Measurements from ENCODE around the gene FAM222A. TPM values are rescaled to one million over a fixed set of nuclear protein-coding genes. Genes with fewer than 3 reads are reported as not detected.
A peak's percentile ranks its signal among the peaks of the same experiment; 100 is the strongest.

The FAM222A gene
- total RNA-seq, 1 experiment from 2014 or later = 3.7 TPM

DNA sequence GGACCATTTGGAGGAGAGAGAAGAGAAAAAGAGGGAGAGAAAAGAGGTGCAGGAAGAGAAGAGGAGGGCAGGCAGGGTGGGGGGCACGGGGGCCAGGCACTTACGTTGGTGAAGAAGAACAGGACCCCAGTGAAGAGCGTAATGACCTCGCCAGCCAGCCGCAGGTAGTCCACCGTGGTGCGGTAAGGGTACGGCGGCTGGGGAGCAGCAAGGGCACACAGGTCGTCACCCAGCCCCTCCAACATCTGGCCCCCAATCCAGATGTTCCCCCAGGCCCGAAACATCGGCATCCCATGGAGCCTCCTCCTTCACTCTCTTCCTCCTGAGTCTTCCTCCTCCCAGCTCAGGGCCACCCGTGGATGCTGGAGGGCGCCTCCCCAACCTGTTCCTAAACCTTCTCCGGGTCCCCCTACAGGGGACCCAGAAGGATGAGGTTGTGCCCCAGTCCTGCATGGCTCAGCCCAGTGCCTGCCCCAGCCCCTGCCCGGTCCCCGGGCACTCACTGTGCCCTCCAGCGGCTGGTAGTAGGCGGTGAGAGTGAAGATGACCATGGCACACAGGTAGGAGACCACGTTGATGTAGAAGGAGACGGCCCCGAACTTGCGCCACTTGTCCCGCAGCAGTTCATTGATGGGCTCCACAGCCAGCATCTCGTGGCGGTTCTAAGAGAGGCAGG is 80.3 kb downstream of the FAM222A start:
- no peak overlapping the region for H3K27ac ChIP-seq (ENCODE audit: low read depth, low read length)
- no peak overlapping the region for H3K4me2 ChIP-seq (ENCODE audit: low read length)
- intact Hi-C loops (cut with micrococcal nuclease) = no loop called here
- H3K4me1 ChIP-seq (ENCODE audit: control insufficient read depth in 1 of 2, insufficient read depth in 2 of 2, low read length in 2 of 2) = peaks cover 0 to 10% of the 10 kb centered on the region in 2 experiments; a peak in 2 of 4 replicates
- no TSS peak for BruUV-seq (replicated peaks)
- no peak overlapping the region for H3K4me3 ChIP-seq (replicated peaks in 1 of 2; ENCODE audit: low read depth in 1 of 2, low read length in 2 of 2)
- no peaks in the 10 kb centered on the region for H3K9me2 ChIP-seq (ENCODE audit: insufficient read depth)
- DNase-seq (ENCODE audit: low read depth, low spot score) = no peak
- ChIA-PET CTCF (no interaction called here), POLR2A (no interaction called here), RAD21 (ENCODE audit: low non-redundant PET in 1 of 2, low total read pairs in 2 of 2, uncharacterized antibody in 2 of 2, unreplicated experiment in 2 of 2) (no interaction called here)
- H3K27me3 ChIP-seq (ENCODE audit: insufficient read depth, low read length) = no peaks in the 10 kb centered on the region
- no peak overlapping the region for H2AFZ ChIP-seq (ENCODE audit: low read depth, low read length, poor library complexity, severe bottlenecking)
- no peaks in the 10 kb centered on the region for H4K20me1 ChIP-seq (ENCODE audit: insufficient read depth)
- ATAC-seq = no peak
- no peaks in the 10 kb centered on the region for H3K36me3 ChIP-seq (ENCODE audit: control insufficient read depth in 1 of 2, insufficient read depth in 2 of 2, low read length in 2 of 2)
- no peak overlapping the region for H3K9ac ChIP-seq (ENCODE audit: low read length)
- no peak for TF ChIP-seq EZH2 (IDR thresholded peaks at IDR 0.05)
- no peaks in the 10 kb centered on the region for H3K9me3 ChIP-seq (ENCODE audit: control insufficient read depth in 1 of 2, insufficient read depth in 1 of 2, low read depth in 1 of 2, low read length in 2 of 2)
- H3K79me2 ChIP-seq (ENCODE audit: insufficient read depth, low read length) = no peaks in the 10 kb centered on the region

DNA sequence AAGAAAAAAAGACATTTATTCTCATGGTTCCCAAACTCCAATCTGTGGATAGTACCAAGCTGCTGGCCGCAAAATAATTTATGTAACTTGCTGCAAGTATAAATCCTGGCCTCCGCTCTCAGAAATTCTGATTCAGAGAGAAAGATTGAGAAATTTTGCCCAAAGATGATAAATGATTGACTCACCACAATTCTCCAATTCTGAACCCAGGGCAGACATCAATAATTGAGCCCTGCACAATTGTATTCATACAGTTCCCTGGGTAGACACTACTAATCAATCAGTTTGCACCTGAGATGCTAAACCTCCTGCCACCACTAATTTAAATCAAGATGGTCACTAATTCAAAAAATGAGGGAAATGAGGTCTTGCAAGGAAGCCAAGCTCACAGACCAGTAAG is 81.4 kb downstream of the FAM222A start:
- H2AFZ ChIP-seq (ENCODE audit: low read depth, low read length, poor library complexity, severe bottlenecking) = peak overlapping the region; percentile 65
- RAD21 ChIA-PET (ENCODE audit: low non-redundant PET in 1 of 2, low total read pairs in 2 of 2, uncharacterized antibody in 2 of 2, unreplicated experiment in 2 of 2) = no interaction called here
- no peaks in the 10 kb centered on the region for H3K9me2 ChIP-seq (ENCODE audit: insufficient read depth)
- TF ChIP-seq FOSL1 (IDR thresholded peaks at IDR 0.05; ENCODE audit: low read depth) = peak; percentile 60
- no peak for TF ChIP-seq ZNF274 (IDR thresholded peaks at IDR 0.05; ENCODE audit: low read depth, low read length)
- TF ChIP-seq SIN3A (IDR thresholded peaks at IDR 0.05; ENCODE audit: low read depth) = no peak; the same call in 1 of the 2 replicates
- peak; percentile 48 for TF ChIP-seq SP1 (IDR thresholded peaks at IDR 0.05; ENCODE audit: low read depth)
- TF ChIP-seq, protein P1, sequence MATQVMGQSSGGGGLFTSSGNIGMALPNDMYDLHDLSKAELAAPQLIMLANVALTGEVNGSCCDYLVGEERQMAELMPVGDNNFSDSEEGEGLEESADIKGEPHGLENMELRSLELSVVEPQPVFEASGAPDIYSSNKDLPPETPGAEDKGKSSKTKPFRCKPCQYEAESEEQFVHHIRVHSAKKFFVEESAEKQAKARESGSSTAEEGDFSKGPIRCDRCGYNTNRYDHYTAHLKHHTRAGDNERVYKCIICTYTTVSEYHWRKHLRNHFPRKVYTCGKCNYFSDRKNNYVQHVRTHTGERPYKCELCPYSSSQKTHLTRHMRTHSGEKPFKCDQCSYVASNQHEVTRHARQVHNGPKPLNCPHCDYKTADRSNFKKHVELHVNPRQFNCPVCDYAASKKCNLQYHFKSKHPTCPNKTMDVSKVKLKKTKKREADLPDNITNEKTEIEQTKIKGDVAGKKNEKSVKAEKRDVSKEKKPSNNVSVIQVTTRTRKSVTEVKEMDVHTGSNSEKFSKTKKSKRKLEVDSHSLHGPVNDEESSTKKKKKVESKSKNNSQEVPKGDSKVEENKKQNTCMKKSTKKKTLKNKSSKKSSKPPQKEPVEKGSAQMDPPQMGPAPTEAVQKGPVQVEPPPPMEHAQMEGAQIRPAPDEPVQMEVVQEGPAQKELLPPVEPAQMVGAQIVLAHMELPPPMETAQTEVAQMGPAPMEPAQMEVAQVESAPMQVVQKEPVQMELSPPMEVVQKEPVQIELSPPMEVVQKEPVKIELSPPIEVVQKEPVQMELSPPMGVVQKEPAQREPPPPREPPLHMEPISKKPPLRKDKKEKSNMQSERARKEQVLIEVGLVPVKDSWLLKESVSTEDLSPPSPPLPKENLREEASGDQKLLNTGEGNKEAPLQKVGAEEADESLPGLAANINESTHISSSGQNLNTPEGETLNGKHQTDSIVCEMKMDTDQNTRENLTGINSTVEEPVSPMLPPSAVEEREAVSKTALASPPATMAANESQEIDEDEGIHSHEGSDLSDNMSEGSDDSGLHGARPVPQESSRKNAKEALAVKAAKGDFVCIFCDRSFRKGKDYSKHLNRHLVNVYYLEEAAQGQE (IDR thresholded peaks at IDR 0.05; ENCODE audit: low read depth) = no peak
- TF ChIP-seq POLR2A (IDR thresholded peaks at IDR 0.05; ENCODE audit: borderline replicate concordance, extremely low read depth, insufficient read depth, insufficient read length) = no peak
- TF ChIP-seq ATF3 (IDR thresholded peaks at IDR 0.05) = no peak
- TF ChIP-seq CEBPB (IDR thresholded peaks at IDR 0.05; ENCODE audit: low read depth) = peak; percentile 71
- peak; percentile 20 for TF ChIP-seq YY1 (IDR thresholded peaks at IDR 0.05; ENCODE audit: extremely low read depth, insufficient replicate concordance, low read depth, low read length)
- TF ChIP-seq SRF (IDR thresholded peaks at IDR 0.05; ENCODE audit: low read depth) = peak; percentile 92
- peak overlapping the region; percentile 59 for H3K4me2 ChIP-seq (ENCODE audit: low read length)
- no peaks in the 10 kb centered on the region for H3K9me3 ChIP-seq (ENCODE audit: control insufficient read depth in 1 of 2, insufficient read depth in 1 of 2, low read depth in 1 of 2, low read length in 2 of 2)
- ATAC-seq (peak; percentile 62), DNase-seq (ENCODE audit: low read depth, low spot score) (no peak)
- H3K79me2 ChIP-seq (ENCODE audit: insufficient read depth, low read length) = no peaks in the 10 kb centered on the region
- H3K27ac ChIP-seq (ENCODE audit: low read depth, low read length) = no peak overlapping the region
- no peak overlapping the region for H3K9ac ChIP-seq (ENCODE audit: low read length)
- peak overlapping the region; percentile 15 to 31 for H3K4me3 ChIP-seq (replicated peaks in 1 of 2; ENCODE audit: low read depth in 1 of 2, low read length in 2 of 2)
- CTCF ChIA-PET = no interaction called here
- no peaks in the 10 kb centered on the region for H3K36me3 ChIP-seq (ENCODE audit: control insufficient read depth in 1 of 2, insufficient read depth in 2 of 2, low read length in 2 of 2)
- no peaks in the 10 kb centered on the region for H4K20me1 ChIP-seq (ENCODE audit: insufficient read depth)
- no peaks in the 10 kb centered on the region for H3K27me3 ChIP-seq (ENCODE audit: insufficient read depth, low read length)
- POLR2A ChIA-PET = no interaction called here
- BruUV-seq (replicated peaks) = no TSS peak
- intact Hi-C loops (cut with micrococcal nuclease) = no loop called here
- peaks cover 0 to 10% of the 10 kb centered on the region in 2 experiments; a peak in 2 of 4 replicates for H3K4me1 ChIP-seq (ENCODE audit: control insufficient read depth in 1 of 2, insufficient read depth in 2 of 2, low read length in 2 of 2)
